ENCODE results near the gene S100A9.

DNA sequence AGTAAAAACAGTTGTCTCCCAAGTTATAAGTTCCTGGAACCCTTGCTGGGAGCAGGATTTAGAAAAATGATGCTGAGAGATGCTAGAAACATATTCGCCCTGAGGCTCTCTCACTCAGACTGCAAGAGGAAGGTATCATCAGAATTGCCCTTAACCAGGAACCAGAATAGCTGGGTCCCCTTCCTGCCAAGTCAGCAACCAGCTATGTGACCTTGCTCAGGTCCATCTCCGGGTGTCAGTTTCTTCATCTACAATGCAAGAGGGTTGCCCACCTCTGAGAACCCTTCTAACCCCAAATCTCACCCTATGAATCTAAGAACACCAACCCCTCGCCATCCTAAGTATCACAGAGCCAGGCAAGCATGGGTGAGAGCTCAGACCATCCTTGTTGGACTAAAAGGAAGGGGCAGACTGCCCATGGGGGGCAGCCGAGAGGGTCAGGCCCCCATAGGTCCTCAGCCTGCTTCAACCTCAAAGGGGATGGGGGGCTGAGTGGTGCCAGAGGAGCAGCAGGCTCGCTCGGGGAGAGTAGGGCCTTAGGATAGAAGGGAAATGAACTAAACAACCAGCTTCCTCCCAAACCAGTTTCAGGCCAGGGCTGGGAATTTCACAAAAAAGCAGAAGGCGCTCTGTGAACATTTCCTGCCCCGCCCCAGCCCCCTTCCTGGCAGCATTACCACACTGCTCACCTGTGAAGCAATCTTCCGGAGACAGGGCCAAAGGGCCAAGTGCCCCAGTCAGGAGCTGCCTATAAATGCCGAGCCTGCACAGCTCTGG is 390 bp upstream of the S100A9 start:
- peak in 2 of 3 donors; percentile 77 to 80 for TF ChIP-seq POLR2AphosphoS5 (IDR thresholded peaks at IDR 0.05)
- TF ChIP-seq, protein P1, sequence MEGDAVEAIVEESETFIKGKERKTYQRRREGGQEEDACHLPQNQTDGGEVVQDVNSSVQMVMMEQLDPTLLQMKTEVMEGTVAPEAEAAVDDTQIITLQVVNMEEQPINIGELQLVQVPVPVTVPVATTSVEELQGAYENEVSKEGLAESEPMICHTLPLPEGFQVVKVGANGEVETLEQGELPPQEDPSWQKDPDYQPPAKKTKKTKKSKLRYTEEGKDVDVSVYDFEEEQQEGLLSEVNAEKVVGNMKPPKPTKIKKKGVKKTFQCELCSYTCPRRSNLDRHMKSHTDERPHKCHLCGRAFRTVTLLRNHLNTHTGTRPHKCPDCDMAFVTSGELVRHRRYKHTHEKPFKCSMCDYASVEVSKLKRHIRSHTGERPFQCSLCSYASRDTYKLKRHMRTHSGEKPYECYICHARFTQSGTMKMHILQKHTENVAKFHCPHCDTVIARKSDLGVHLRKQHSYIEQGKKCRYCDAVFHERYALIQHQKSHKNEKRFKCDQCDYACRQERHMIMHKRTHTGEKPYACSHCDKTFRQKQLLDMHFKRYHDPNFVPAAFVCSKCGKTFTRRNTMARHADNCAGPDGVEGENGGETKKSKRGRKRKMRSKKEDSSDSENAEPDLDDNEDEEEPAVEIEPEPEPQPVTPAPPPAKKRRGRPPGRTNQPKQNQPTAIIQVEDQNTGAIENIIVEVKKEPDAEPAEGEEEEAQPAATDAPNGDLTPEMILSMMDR (IDR thresholded peaks at IDR 0.05 in 8 of 11, conservative IDR thresholded peaks at IDR 0.05 in 3 of 11) = peak in 1 of 11 experiments; percentile 10
- TF ChIP-seq POLR2A (IDR thresholded peaks at IDR 0.05) = no peak
